ENCODE data around the gene P2RX3. TPM values are rescaled to one million over a fixed set of nuclear protein-coding genes. Genes with fewer than 3 reads are reported as not detected.

Gene P2RX3
- total and polyA plus RNA-seq, 9 donors, result 0.12 to 0.13 TPM; not detected in 7

DNA sequence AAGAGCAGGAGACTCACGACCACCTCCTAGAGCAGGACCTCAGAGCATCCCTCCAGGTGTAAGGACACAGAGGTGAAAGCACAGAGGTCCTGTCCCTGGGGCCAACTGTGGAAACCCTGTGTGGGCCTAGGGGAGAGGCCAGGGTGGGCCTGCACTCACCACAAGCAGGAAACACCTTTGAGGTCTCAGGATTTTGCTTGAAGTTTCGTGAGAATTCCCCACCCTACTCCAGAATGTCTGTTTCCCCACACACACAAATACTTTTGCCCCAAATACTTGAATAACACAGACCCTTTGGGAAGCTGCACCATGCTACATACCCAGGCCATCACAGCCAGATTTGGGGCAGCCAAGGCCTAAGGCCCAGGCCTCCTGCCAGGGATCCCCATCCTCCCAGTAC lies 70.6 kb downstream of the P2RX3 start:
- WGBS, 3 donors, result 78 to 88% (median 81%) methylated on average over 2 of the region's 2 CpGs
- no peaks in the 10 kb centered on the region for H3K27me3 ChIP-seq
- no peaks in the 10 kb centered on the region for H3K9me3 ChIP-seq
- no peak for DNase-seq
- TF ChIP-seq, protein P1, sequence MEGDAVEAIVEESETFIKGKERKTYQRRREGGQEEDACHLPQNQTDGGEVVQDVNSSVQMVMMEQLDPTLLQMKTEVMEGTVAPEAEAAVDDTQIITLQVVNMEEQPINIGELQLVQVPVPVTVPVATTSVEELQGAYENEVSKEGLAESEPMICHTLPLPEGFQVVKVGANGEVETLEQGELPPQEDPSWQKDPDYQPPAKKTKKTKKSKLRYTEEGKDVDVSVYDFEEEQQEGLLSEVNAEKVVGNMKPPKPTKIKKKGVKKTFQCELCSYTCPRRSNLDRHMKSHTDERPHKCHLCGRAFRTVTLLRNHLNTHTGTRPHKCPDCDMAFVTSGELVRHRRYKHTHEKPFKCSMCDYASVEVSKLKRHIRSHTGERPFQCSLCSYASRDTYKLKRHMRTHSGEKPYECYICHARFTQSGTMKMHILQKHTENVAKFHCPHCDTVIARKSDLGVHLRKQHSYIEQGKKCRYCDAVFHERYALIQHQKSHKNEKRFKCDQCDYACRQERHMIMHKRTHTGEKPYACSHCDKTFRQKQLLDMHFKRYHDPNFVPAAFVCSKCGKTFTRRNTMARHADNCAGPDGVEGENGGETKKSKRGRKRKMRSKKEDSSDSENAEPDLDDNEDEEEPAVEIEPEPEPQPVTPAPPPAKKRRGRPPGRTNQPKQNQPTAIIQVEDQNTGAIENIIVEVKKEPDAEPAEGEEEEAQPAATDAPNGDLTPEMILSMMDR (IDR thresholded peaks at IDR 0.05), result no peak
- TF ChIP-seq EP300 (IDR thresholded peaks at IDR 0.05) (no peak), POLR2A (IDR thresholded peaks at IDR 0.05) (no peak)
- intact Hi-C loops (cut with DNase I), result no loop called here
- H3K36me3 ChIP-seq, result no peaks in the 10 kb centered on the region
- H3K4me3 ChIP-seq, result no peak overlapping the region
- H3K4me1 ChIP-seq (ENCODE audit: insufficient read depth), result no peaks in the 10 kb centered on the region
- H3K27ac ChIP-seq, result no peak overlapping the region

DNA sequence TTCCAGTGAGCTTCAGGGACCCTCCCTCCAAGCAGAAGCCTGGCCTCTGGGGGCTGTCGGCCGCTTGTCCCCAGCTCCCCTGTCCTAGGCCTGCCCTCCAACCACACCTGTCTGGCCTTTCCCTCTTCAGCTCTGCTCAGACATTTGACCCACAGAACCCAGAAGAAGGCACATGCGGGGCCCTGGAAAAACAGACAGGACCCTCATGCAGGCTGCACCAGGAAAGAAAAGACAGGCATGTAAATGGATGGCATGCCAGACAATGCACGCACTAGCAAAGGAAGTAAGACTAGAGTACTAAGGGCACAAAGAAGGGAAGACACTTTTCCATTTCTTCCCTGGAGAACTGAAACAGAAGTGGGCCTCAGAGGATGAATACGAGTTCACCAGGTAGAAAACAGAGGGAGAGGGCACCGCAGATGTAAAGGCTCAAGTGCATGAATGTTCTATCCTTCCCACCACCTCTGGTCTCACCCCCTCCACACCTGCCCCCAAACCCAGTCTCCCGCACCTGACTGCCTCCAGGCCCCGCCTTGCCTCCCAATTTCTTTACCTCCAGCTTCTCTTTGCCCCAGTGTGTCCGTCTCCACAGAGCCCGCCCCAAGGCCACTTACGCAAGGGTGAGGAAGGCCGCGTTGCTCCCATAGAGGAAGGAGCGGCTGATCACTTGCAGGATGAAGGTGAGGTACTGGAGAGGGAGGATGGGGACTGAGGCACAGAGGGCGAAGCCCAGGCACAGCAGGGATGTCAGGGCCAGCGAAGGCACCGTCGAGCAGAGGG lies 71.4 kb downstream of the P2RX3 start:
- no peaks in the 10 kb centered on the region for H3K36me3 ChIP-seq
- TF ChIP-seq, protein P1 (IDR thresholded peaks at IDR 0.05), result no peak
- TF ChIP-seq POLR2A (IDR thresholded peaks at IDR 0.05), result no peak
- TF ChIP-seq EP300 (IDR thresholded peaks at IDR 0.05), result no peak
- WGBS, 3 donors, result 94 to 97% (median 95%) methylated on average over 18 of the region's 18 CpGs

DNA sequence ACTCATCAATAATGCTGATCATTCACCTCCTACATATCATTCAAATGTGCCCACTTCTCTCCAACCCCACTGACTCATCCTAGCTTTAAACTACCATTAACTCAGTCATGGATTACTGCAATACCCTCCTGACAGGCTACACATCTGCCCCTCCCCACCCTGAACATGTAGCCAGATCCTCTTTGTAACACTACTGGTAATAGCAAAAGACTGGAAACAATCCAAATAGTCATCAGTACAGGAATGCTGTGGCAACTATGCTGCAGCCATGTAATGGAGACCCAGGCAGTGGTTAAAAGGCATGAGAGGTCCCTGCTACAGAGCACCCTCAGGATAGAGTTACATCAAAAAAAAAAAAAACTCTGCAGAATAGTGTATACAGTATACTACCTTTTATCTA lies 72.1 kb downstream of the P2RX3 start:
- Histone ChIP-seq H3K27ac (no peak overlapping the region), H3K9me3 (no peaks in the 10 kb centered on the region), H3K27me3 (no peaks in the 10 kb centered on the region), H3K36me3 (no peaks in the 10 kb centered on the region), H3K4me3 (no peak overlapping the region), H3K4me1 (ENCODE audit: insufficient read depth) (no peaks in the 10 kb centered on the region)
- intact Hi-C loops (cut with DNase I), result no loop called here
- no peak for TF ChIP-seq POLR2A (IDR thresholded peaks at IDR 0.05)
- TF ChIP-seq, protein P1 (IDR thresholded peaks at IDR 0.05), result no peak
- TF ChIP-seq EP300 (IDR thresholded peaks at IDR 0.05), result no peak
- no peak for DNase-seq

More for the DNA sequence above, 71.4 kb downstream of the P2RX3 start:
- no peaks in the 10 kb centered on the region for H3K4me1 ChIP-seq (ENCODE audit: insufficient read depth)
- DNase-seq, result no peak
- H3K27me3 ChIP-seq, result no peaks in the 10 kb centered on the region
- intact Hi-C loops (cut with DNase I), result no loop called here
- no peaks in the 10 kb centered on the region for H3K9me3 ChIP-seq
- H3K4me3 ChIP-seq, result no peak overlapping the region
- H3K27ac ChIP-seq, result no peak overlapping the region

DNA sequence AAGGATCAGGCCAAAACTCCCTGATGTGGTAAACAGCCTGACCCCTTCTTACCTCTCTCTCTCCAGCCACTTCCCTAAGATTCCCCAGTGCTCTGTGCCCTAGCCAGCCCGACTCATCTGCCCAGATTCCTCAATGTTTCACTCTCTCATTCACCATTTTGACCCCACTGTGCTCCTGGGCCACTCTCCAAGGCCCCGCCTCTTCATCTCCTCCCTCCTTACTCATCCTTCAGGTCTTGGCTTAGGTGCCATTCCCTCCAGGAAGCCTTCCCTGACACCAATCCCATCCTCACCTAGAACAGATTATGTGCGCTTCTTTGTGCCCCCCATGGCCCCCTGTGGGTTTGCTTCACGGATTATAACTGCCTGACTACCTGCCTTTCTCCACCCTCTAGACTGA lies 75.5 kb downstream of the P2RX3 start:
- 91 to 95% (median 91%) methylated on average over 4 of the region's 4 CpGs for WGBS, 3 donors
- H3K36me3 ChIP-seq, result no peaks in the 10 kb centered on the region

More for the DNA sequence above, 75.5 kb downstream of the P2RX3 start:
- no peaks in the 10 kb centered on the region for H3K4me1 ChIP-seq (ENCODE audit: insufficient read depth)
- DNase-seq, result no peak
- H3K27ac ChIP-seq, result no peak overlapping the region
- no peak for TF ChIP-seq POLR2A (IDR thresholded peaks at IDR 0.05)
- TF ChIP-seq, protein P1 (IDR thresholded peaks at IDR 0.05), result no peak
- no peak for TF ChIP-seq EP300 (IDR thresholded peaks at IDR 0.05)
- H3K27me3 ChIP-seq, result no peaks in the 10 kb centered on the region
- no peak overlapping the region for H3K4me3 ChIP-seq
- no peaks in the 10 kb centered on the region for H3K9me3 ChIP-seq
- intact Hi-C loops (cut with DNase I), result no loop called here

Data from ovary (tissue), 9 donors.